Parathyroid adenoma (tissue), 2 donors: ENCODE results near the gene PTPRQ.

Experiments used
- H2AFZ ChIP-seq: fragments of 300-600 bp; sonication (generic); one replicate; pipeline ENCODE4 v1.7.0; 2017; ENCODE audit warnings: antibody characterized with exemption, mild to moderate bottlenecking
- H3K27ac ChIP-seq: fragments of 300-600 bp; sonication (generic); one replicate; pipeline ENCODE4 v1.7.0; 2017
- H3K27me3 ChIP-seq: fragments of 300-600 bp; sonication (generic); one replicate; pipeline ENCODE4 v1.7.0; 2017; ENCODE audit warnings: low read length; ENCODE audit not compliant: control insufficient read depth, insufficient read depth
- H3K36me3 ChIP-seq: fragments of 300-600 bp; sonication (generic); one replicate; pipeline ENCODE4 v1.7.0; 2017; ENCODE audit warnings: low read length; ENCODE audit not compliant: control insufficient read depth, insufficient read depth
- H3K4me1 ChIP-seq: fragments of 300-600 bp; sonication (generic); one replicate; pipeline ENCODE4 v1.7.0; 2017; ENCODE audit warnings: control low read depth
- H3K4me2 ChIP-seq: fragments of 300-600 bp; sonication (generic); one replicate; pipeline ENCODE4 v1.7.0; 2017; ENCODE audit warnings: low read length
- H3K4me3 ChIP-seq: fragments of 300-600 bp; sonication (generic); one replicate; pipeline ENCODE4 v1.7.0; 2017; ENCODE audit warnings: low read depth, low read length
- H3K79me2 ChIP-seq: fragments of 300-600 bp; sonication (generic); one replicate; pipeline ENCODE4 v1.7.0; 2017; ENCODE audit warnings: control low read depth
- H3K9ac ChIP-seq: fragments of 300-600 bp; sonication (generic); one replicate; pipeline ENCODE4 v1.7.0; 2017; ENCODE audit warnings: mild to moderate bottlenecking
- H3K9me3 ChIP-seq: fragments of 300-600 bp; sonication (generic); one replicate; pipeline ENCODE4 v1.7.0; 2017; ENCODE audit warnings: low read length; ENCODE audit not compliant: control insufficient read depth
- TF ChIP-seq, protein P1 (sequence below): fragments of 300-600 bp; sonication (generic); IDR thresholded peaks from one replicate; pipeline ENCODE4 v1.7.0; 2017; ENCODE audit warnings: antibody characterized with exemption, mild to moderate bottlenecking
- donor health status: primary hyperparathyroidism.

PTPRQ gene

DNA sequence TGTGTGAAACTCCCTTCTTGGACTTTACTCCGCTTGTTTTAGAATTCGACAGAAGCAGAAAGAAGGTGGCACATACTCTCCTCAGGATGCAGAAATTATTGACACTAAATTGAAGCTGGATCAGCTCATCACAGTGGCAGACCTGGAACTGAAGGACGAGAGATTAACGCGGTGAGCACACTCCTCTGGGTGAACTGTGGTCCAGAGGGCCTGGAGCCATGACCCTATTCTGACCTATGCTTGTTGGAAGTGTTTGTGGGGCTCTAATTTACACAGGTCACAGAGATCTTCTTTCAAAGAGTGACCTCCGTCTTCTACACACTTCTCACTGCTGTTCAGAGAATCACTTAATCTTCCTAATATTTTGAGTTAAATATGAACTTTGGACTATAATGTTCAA is 190.9 kb downstream of the PTPRQ start:
- Histone ChIP-seq H2AFZ (no peak overlapping the region), H3K9me3 (no peaks in the 10 kb centered on the region), H3K4me3 (no peak overlapping the region), H3K9ac (no peak overlapping the region), H3K36me3 (no peaks in the 10 kb centered on the region), H3K4me1 (no peaks in the 10 kb centered on the region), H3K79me2 (no peaks in the 10 kb centered on the region), H3K27me3 (no peaks in the 10 kb centered on the region), H3K27ac (no peak overlapping the region), H3K4me2 (no peak overlapping the region)
- TF ChIP-seq, protein P1, sequence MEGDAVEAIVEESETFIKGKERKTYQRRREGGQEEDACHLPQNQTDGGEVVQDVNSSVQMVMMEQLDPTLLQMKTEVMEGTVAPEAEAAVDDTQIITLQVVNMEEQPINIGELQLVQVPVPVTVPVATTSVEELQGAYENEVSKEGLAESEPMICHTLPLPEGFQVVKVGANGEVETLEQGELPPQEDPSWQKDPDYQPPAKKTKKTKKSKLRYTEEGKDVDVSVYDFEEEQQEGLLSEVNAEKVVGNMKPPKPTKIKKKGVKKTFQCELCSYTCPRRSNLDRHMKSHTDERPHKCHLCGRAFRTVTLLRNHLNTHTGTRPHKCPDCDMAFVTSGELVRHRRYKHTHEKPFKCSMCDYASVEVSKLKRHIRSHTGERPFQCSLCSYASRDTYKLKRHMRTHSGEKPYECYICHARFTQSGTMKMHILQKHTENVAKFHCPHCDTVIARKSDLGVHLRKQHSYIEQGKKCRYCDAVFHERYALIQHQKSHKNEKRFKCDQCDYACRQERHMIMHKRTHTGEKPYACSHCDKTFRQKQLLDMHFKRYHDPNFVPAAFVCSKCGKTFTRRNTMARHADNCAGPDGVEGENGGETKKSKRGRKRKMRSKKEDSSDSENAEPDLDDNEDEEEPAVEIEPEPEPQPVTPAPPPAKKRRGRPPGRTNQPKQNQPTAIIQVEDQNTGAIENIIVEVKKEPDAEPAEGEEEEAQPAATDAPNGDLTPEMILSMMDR, result no peak

DNA sequence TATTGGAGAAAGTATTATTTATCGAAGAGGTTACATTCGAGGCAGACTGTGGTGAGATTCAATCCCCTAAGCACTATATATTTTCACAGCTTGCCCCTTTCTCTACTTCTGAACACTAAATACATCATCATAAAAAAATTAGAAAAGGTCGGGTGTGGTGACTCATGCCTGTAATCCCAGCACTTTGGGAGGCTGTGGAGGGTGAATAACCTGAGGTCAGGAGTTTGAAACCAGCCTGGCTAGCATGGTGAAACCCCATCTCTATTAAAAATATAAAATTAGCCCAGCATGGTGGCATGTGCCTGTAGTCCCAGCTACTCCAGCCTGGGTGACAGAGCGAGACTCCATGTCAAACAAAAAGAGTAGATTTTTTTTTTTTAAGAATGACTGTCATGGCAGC is 192.8 kb downstream of the PTPRQ start:
- Histone ChIP-seq H2AFZ (no peak overlapping the region), H3K27me3 (no peaks in the 10 kb centered on the region), H3K36me3 (no peaks in the 10 kb centered on the region), H3K27ac (no peak overlapping the region), H3K79me2 (no peaks in the 10 kb centered on the region), H3K4me1 (no peaks in the 10 kb centered on the region), H3K4me3 (no peak overlapping the region), H3K9ac (no peak overlapping the region), H3K4me2 (no peak overlapping the region), H3K9me3 (no peaks in the 10 kb centered on the region)
- TF ChIP-seq, protein P1, result no peak

DNA sequence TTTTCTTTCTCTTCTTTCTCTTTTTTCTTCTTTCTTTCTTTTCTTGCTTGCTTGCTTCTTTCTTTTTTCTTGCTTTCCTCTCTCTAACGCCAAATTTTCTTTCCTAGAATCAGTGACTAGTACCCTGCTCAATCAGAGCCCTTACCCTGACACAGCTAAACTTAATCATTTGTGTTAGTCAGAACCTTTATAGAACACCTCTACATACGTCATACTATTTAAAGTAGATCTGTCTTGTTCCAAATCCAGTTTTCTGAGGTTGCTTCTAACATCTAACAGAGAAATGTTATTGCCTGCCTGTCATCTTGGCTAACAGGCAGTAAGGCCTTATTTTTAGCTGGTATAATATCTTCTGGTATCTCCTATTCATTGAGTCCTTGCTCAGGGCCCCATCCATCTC is 197.9 kb downstream of the PTPRQ start:
- TF ChIP-seq, protein P1, result no peak
- Histone ChIP-seq H3K4me2 (no peak overlapping the region), H3K9ac (no peak overlapping the region), H3K36me3 (no peaks in the 10 kb centered on the region), H3K27me3 (no peaks in the 10 kb centered on the region), H3K27ac (no peak overlapping the region), H2AFZ (no peak overlapping the region), H3K79me2 (no peaks in the 10 kb centered on the region), H3K9me3 (no peaks in the 10 kb centered on the region), H3K4me1 (no peaks in the 10 kb centered on the region), H3K4me3 (no peak overlapping the region)

DNA sequence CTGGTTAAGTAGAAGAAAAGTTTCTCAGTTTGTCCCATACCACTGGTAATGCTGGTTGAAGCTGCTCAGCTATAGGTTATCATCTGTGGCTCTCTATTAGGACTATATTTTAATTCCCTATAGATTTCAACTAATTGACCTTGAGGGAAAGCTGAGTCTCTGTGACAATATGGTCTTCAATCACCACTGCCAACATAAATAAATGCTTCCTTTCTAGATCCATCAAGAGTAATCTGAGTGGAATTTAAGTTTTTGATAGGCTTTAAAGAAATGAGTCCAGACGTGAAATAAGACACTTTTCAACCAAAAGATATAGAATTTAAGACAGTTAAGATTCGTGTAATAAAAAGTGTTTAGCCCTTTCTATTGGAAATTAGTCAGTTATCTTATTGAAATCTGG is 199.9 kb downstream of the PTPRQ start:
- H3K27me3 ChIP-seq, result no peaks in the 10 kb centered on the region
- H3K9ac ChIP-seq, result no peak overlapping the region

DNA sequence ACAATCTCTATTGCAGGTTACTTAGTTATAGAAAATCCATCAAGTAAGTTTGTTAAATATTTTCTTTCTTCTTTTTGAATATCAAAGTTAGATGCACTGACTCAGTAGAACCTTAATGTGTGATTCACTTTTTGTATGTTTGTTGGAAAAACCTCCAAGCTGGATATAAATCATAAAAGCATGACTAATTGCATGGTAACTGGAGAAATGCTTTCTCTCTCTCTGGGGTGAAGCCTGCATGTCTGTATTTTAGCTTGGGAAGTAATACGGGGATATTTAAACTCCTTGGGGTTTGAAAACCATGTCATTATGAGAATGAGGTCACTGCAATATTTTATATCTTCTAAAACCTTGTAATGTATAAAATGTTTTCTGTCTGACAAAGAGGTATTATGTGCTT is 204.8 kb downstream of the PTPRQ start:
- Histone ChIP-seq H3K9me3 (no peaks in the 10 kb centered on the region), H3K79me2 (no peaks in the 10 kb centered on the region), H3K27me3 (no peaks in the 10 kb centered on the region), H3K4me1 (no peaks in the 10 kb centered on the region), H3K4me2 (no peak overlapping the region), H3K4me3 (no peak overlapping the region), H3K36me3 (no peaks in the 10 kb centered on the region), H2AFZ (no peak overlapping the region), H3K9ac (no peak overlapping the region), H3K27ac (no peak overlapping the region)
- TF ChIP-seq, protein P1, result no peak

More for the DNA sequence above, 199.9 kb downstream of the PTPRQ start:
- Histone ChIP-seq H3K79me2 (no peaks in the 10 kb centered on the region), H3K9me3 (no peaks in the 10 kb centered on the region), H3K4me3 (no peak overlapping the region), H2AFZ (no peak overlapping the region), H3K4me1 (no peaks in the 10 kb centered on the region), H3K4me2 (no peak overlapping the region), H3K36me3 (no peaks in the 10 kb centered on the region), H3K27ac (no peak overlapping the region)
- TF ChIP-seq, protein P1, result no peak
